GM18907 (cell line): ENCODE measurements around the gene AP3B2.
"Not testable (repeated sequence)": the region's sequence is repeated elsewhere in the genome, so short reads cannot be mapped to it uniquely, and the experiment has no call there.

Source experiments
- ATAC-seq: cut with Tn5 transposase; IDR thresholded peaks from one replicate; pipeline ENCODE4 v1.9.1; 2021; ENCODE audit warnings: mild to moderate bottlenecking, moderate library complexity; ENCODE audit not compliant: unreplicated experiment

Gene AP3B2

GRCh38 chr15:82649226-82649999, 60.3 kb downstream of the AP3B2 start:
- ATAC-seq: no peak

GRCh38 chr15:82648257-82649103, 61.2 kb downstream of the AP3B2 start:
- ATAC-seq: no peak

GRCh38 chr15:82647835-82648256, 61.8 kb downstream of the AP3B2 start:
- peak; percentile 50 for ATAC-seq

- peak; percentile 43 for ATAC-seq
These were observed 62.4 kb downstream of the AP3B2 start, which contains the start of gene CPEB1 for GRCh38 chr15:82647045-82647834. CPEB1 (minus strand) TSS chr15:82647363; CDS start chr15:82628459, 18,904 bp downstream.

- no peak for ATAC-seq
These were observed 63.2 kb downstream of the AP3B2 start for GRCh38 chr15:82646250-82647044.

- ATAC-seq: not testable (repeated sequence)
These were observed 64.5 kb downstream of the AP3B2 start for GRCh38 chr15:82644967-82645852.

- ATAC-seq: no peak
These were observed 65.7 kb downstream of the AP3B2 start for GRCh38 chr15:82643992-82644391.

- no peak for ATAC-seq
These were observed 67.0 kb downstream of the AP3B2 start for GRCh38 chr15:82642656-82643055.

GRCh38 chr15:82641129-82641798, 68.4 kb downstream of the AP3B2 start:
- ATAC-seq: no peak

- no peak for ATAC-seq
These were observed 69.0 kb downstream of the AP3B2 start for GRCh38 chr15:82640672-82641071.

GRCh38 chr15:82635798-82636197, 73.9 kb downstream of the AP3B2 start:
- no peak for ATAC-seq

GRCh38 chr15:82630033-82630432, 79.6 kb downstream of the AP3B2 start:
- ATAC-seq: no peak

GRCh38 chr15:82625136-82625535, 84.5 kb downstream of the AP3B2 start:
- no peak for ATAC-seq

GRCh38 chr15:82624438-82624837, 85.2 kb downstream of the AP3B2 start:
- ATAC-seq: no peak

GRCh38 chr15:82624008-82624407, 85.7 kb downstream of the AP3B2 start:
- ATAC-seq: no peak

- ATAC-seq: no peak
These were observed 87.7 kb downstream of the AP3B2 start for GRCh38 chr15:82621970-82622369.

GRCh38 chr15:82613747-82614146, 95.9 kb downstream of the AP3B2 start:
- no peak for ATAC-seq

- no peak for ATAC-seq
These were observed 98.3 kb downstream of the AP3B2 start for GRCh38 chr15:82611348-82611747.
